ENCODE data around the gene MAPKAPK2.

GRCh38 chr1:206744683-206745082 is 60.0 kb downstream of the MAPKAPK2 start:
- TF ChIP-seq STAT5B (CRISPR knock-in tag; IDR thresholded peaks at IDR 0.05) (no peak), REL (CRISPR knock-in tag; conservative IDR thresholded peaks at IDR 0.05) (no peak), ZNF546 (CRISPR knock-in tag; conservative IDR thresholded peaks at IDR 0.05) (no peak), CBX5 (CRISPR knock-in tag; IDR thresholded peaks at IDR 0.05; ENCODE audit: borderline replicate concordance) (no peak), SSRP1 (CRISPR knock-in tag; IDR thresholded peaks at IDR 0.05) (no peak), CTCF (CRISPR knock-in tag; IDR thresholded peaks at IDR 0.05) (no peak), GMEB1 (CRISPR knock-in tag; IDR thresholded peaks at IDR 0.05; ENCODE audit: borderline replicate concordance) (no peak), ZNF414 (CRISPR knock-in tag; IDR thresholded peaks at IDR 0.05) (no peak), EP300 (IDR thresholded peaks at IDR 0.05; ENCODE audit: low read depth in 2 of 2, low read length in 2 of 2) (no peak), EP300 (CRISPR knock-in tag; IDR thresholded peaks at IDR 0.05; ENCODE audit: borderline replicate concordance) (no peak), ZNF205 (CRISPR knock-in tag; IDR thresholded peaks at IDR 0.05) (no peak), ZNF878 (CRISPR knock-in tag; IDR thresholded peaks at IDR 0.05) (no peak)
